Tibial nerve (tissue), 4 donors: ENCODE data around the gene ASTN1.

Source experiments
- EP300 ChIP-seq, 2 donors: sonication (generic); formaldehyde crosslinking; IDR thresholded peaks; one replicate each; pipeline ENCODE4 v1.6.1; 2017; ENCODE audit warnings: antibody characterized with exemption in 2 of 2, mild to moderate bottlenecking in 1 of 2
- POLR2A ChIP-seq, 2 donors: fragments of 450-650 bp; IDR thresholded peaks; one replicate each; pipeline ENCODE4 v1.6.1; 2017; ENCODE audit warnings: antibody characterized with exemption in 2 of 2, mild to moderate bottlenecking in 2 of 2, moderate library complexity in 2 of 2
- TF ChIP-seq, protein P1 (sequence below), 5 experiments: fragments of 200-600 bp in 3 of 5; fragments of 450-650 bp in 2 of 5; sonication (generic) in 3 of 5; IDR thresholded peaks; one replicate each; pipeline ENCODE4 v1.5.1; 2016 to 2019; ENCODE audit warnings: antibody characterized with exemption in 5 of 5, mild to moderate bottlenecking in 3 of 5, moderate library complexity in 2 of 5

DNA sequence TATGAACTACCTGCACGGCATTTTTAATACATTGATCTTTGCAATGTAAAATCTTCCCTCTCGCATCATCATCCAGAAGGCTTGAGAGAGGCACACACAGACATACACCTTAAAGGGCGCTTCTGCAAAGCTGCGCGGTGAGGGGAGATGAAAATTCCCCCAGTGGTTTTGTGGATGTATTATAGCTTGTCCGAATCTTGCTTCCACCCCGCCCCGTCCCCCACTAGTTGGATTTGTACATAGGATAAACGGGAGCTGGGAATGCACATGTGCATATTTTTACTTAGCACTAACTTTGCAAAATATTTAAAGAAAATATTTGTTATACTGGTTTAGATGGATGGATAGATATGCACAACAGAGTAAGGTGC is 542 bp upstream of the ASTN1 start:
- TF ChIP-seq, protein P1, sequence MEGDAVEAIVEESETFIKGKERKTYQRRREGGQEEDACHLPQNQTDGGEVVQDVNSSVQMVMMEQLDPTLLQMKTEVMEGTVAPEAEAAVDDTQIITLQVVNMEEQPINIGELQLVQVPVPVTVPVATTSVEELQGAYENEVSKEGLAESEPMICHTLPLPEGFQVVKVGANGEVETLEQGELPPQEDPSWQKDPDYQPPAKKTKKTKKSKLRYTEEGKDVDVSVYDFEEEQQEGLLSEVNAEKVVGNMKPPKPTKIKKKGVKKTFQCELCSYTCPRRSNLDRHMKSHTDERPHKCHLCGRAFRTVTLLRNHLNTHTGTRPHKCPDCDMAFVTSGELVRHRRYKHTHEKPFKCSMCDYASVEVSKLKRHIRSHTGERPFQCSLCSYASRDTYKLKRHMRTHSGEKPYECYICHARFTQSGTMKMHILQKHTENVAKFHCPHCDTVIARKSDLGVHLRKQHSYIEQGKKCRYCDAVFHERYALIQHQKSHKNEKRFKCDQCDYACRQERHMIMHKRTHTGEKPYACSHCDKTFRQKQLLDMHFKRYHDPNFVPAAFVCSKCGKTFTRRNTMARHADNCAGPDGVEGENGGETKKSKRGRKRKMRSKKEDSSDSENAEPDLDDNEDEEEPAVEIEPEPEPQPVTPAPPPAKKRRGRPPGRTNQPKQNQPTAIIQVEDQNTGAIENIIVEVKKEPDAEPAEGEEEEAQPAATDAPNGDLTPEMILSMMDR (IDR thresholded peaks at IDR 0.05), result no peak
- TF ChIP-seq POLR2A (IDR thresholded peaks at IDR 0.05) (no peak), EP300 (IDR thresholded peaks at IDR 0.05) (no peak)
